Astrocyte (in vitro differentiated cells and primary cell): Measurements from ENCODE around the gene MUS81.

Experiments
- CTCF ChIP-seq: IDR thresholded peaks from 2 replicates; pipeline ENCODE4 v1.5.1; 2011; ENCODE audit warnings: low read depth, mild to moderate bottlenecking, inconsistent platforms, low read length, moderate library complexity; ENCODE audit not compliant: insufficient read depth
- EZH2 ChIP-seq: IDR thresholded peaks from 2 replicates; pipeline ENCODE4 v1.6.1; 2012; ENCODE audit warnings: mild to moderate bottlenecking, low read length, inconsistent platforms; ENCODE audit not compliant: insufficient read depth

- TF ChIP-seq CTCF (no peak), EZH2 (no peak)
These were observed 43.5 kb upstream of the MUS81 start for GRCh38 chr11:65816696-65817095.
